PFSK-1 (cell line): ENCODE data around the gene VTCN1.

Experiments used
- FOXP2 ChIP-seq: optimal IDR thresholded peaks from 2 replicates; pipeline ENCODE3; 2011; ENCODE audit warnings: borderline replicate concordance, control low read depth, inconsistent platforms; ENCODE audit not compliant: insufficient read depth; ENCODE audit errors: extremely low read length, extremely low read depth
- POLR2AphosphoS5 ChIP-seq: IDR thresholded peaks from 2 replicates; pipeline ENCODE4 v1.6.1; 2012; ENCODE audit warnings: low read depth, mild to moderate bottlenecking, control low read depth, low read length, moderate library complexity
- REST ChIP-seq, 2 experiments: IDR thresholded peaks; 2 replicates each; pipeline versions ENCODE4 v1.6.1 to v1.8.0; 2011 to 2012; ENCODE audit warnings: low read depth in 2 of 2, low read length in 2 of 2, control low read depth in 1 of 2, inconsistent platforms in 1 of 2, mild to moderate bottlenecking in 1 of 2, moderate library complexity in 1 of 2; ENCODE audit not compliant: insufficient read depth in 1 of 2
- SIN3A ChIP-seq: IDR thresholded peaks from 2 replicates; pipeline ENCODE4 v1.6.1; 2012; ENCODE audit warnings: mild to moderate bottlenecking, low read length, moderate library complexity, borderline replicate concordance; ENCODE audit not compliant: insufficient read depth
- TAF1 ChIP-seq: IDR thresholded peaks from 2 replicates; pipeline ENCODE4 v1.6.1; 2012; ENCODE audit warnings: low read length, control low read depth, borderline replicate concordance; ENCODE audit not compliant: insufficient read depth

VTCN1 gene

GRCh38 chr1:117210386-117210785 is 341 bp downstream of the VTCN1 start:
- no peak for TF ChIP-seq SIN3A
- TF ChIP-seq FOXP2 = no peak
- TF ChIP-seq REST (IDR thresholded peaks at IDR 0.05; ENCODE audit: insufficient read depth in 1 of 2, low read depth in 2 of 2, low read length in 2 of 2) = no peak
- no peak for TF ChIP-seq POLR2AphosphoS5
- TF ChIP-seq TAF1 = no peak

- no peak for TF ChIP-seq REST (IDR thresholded peaks at IDR 0.05; ENCODE audit: insufficient read depth in 1 of 2, low read depth in 2 of 2, low read length in 2 of 2)
- TF ChIP-seq POLR2AphosphoS5 = no peak
- TF ChIP-seq FOXP2 = no peak
- TF ChIP-seq SIN3A = no peak
- no peak for TF ChIP-seq TAF1
These were observed 1.6 kb downstream of the VTCN1 start for GRCh38 chr1:117209094-117209493.

- TF ChIP-seq FOXP2 = no peak
- no peak for TF ChIP-seq SIN3A
- no peak for TF ChIP-seq REST (IDR thresholded peaks at IDR 0.05; ENCODE audit: insufficient read depth in 1 of 2, low read depth in 2 of 2, low read length in 2 of 2)
- no peak for TF ChIP-seq TAF1
- no peak for TF ChIP-seq POLR2AphosphoS5
These were observed 2.1 kb downstream of the VTCN1 start for GRCh38 chr1:117208580-117208979.

GRCh38 chr1:117205368-117205767 is 5.4 kb downstream of the VTCN1 start:
- TF ChIP-seq FOXP2 (no peak), SIN3A (no peak), TAF1 (no peak), POLR2AphosphoS5 (no peak), REST (IDR thresholded peaks at IDR 0.05; ENCODE audit: insufficient read depth in 1 of 2, low read depth in 2 of 2, low read length in 2 of 2) (no peak)

- TF ChIP-seq FOXP2 = no peak
- no peak for TF ChIP-seq REST (IDR thresholded peaks at IDR 0.05; ENCODE audit: insufficient read depth in 1 of 2, low read depth in 2 of 2, low read length in 2 of 2)
- no peak for TF ChIP-seq SIN3A
- no peak for TF ChIP-seq POLR2AphosphoS5
- no peak for TF ChIP-seq TAF1
These were observed 8.9 kb downstream of the VTCN1 start for GRCh38 chr1:117201808-117202207.
